Endothelial cell of umbilical vein (primary cell): ENCODE results near the gene JARID2.

ENCODE experiments used
- EZH2 ChIP-seq: IDR thresholded peaks from 2 replicates; pipeline ENCODE4 v1.6.1; 2012; ENCODE audit warnings: borderline replicate concordance, low read depth, mild to moderate bottlenecking, moderate library complexity, low read length, inconsistent platforms; ENCODE audit not compliant: severe bottlenecking
- GATA2 ChIP-seq: IDR thresholded peaks from 2 replicates; pipeline ENCODE4 v1.7.0; 2011; ENCODE audit warnings: low read depth, mild to moderate bottlenecking, moderate library complexity, mixed read lengths, low read length; ENCODE audit not compliant: insufficient read length, insufficient read depth
- JUN ChIP-seq: IDR thresholded peaks from 2 replicates; pipeline ENCODE4 v1.6.1; 2011; ENCODE audit warnings: borderline replicate concordance, low read depth; ENCODE audit not compliant: insufficient read length, insufficient read depth
- POLR2A ChIP-seq: IDR thresholded peaks from 2 replicates; pipeline ENCODE4 v1.6.1; 2012; ENCODE audit warnings: low read depth, mild to moderate bottlenecking, control low read depth, low read length
- POLR2AphosphoS5 ChIP-seq: IDR thresholded peaks from 2 replicates; pipeline ENCODE4 v1.6.1; 2012; ENCODE audit warnings: low read depth, mild to moderate bottlenecking, control low read depth, low read length, moderate library complexity; ENCODE audit not compliant: insufficient read depth
- TF ChIP-seq, protein P1 (sequence below), 2 donors: IDR thresholded peaks; 1 replicate in 1 of 2; 2 replicates in 1 of 2; pipeline ENCODE4 v1.5.1; 2011; ENCODE audit warnings: low read length in 2 of 2, mild to moderate bottlenecking in 2 of 2, moderate library complexity in 2 of 2, control low read depth in 1 of 2, inconsistent platforms in 1 of 2, low read depth in 1 of 2; ENCODE audit not compliant: insufficient read depth in 1 of 2; ENCODE audit errors: extremely low read depth in 1 of 2
- TF ChIP-seq, protein P2 (sequence below): IDR thresholded peaks from 2 replicates; pipeline ENCODE4 v1.6.1; 2011; ENCODE audit not compliant: insufficient read depth, insufficient read length

DNA sequence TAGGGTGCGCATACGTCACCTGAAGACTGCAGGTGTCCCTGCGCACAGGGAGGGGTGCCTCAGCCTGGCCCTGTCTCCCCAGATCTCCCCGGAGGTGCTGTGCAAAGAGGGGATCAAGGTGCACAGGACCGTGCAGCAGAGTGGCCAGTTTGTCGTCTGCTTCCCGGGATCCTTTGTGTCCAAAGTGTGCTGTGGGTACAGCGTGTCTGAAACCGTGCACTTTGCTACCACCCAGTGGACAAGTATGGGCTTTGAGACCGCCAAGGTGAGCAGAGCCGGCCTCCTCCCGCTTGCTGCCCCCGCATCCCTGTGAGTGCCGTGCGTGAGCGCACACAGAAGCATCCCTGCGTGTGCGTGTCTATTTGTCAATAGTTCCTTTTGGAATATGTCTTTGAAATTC, 266.3 kb downstream of the JARID2 start:
- TF ChIP-seq POLR2A (no peak), GATA2 (no peak), JUN (no peak), POLR2AphosphoS5 (no peak), EZH2 (no peak)
- TF ChIP-seq, protein P1, sequence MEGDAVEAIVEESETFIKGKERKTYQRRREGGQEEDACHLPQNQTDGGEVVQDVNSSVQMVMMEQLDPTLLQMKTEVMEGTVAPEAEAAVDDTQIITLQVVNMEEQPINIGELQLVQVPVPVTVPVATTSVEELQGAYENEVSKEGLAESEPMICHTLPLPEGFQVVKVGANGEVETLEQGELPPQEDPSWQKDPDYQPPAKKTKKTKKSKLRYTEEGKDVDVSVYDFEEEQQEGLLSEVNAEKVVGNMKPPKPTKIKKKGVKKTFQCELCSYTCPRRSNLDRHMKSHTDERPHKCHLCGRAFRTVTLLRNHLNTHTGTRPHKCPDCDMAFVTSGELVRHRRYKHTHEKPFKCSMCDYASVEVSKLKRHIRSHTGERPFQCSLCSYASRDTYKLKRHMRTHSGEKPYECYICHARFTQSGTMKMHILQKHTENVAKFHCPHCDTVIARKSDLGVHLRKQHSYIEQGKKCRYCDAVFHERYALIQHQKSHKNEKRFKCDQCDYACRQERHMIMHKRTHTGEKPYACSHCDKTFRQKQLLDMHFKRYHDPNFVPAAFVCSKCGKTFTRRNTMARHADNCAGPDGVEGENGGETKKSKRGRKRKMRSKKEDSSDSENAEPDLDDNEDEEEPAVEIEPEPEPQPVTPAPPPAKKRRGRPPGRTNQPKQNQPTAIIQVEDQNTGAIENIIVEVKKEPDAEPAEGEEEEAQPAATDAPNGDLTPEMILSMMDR (IDR thresholded peaks at IDR 0.05; ENCODE audit: extremely low read depth in 1 of 2, insufficient read depth in 1 of 2, low read depth in 1 of 2, low read length in 2 of 2), result peak in 1 of 2 donors; percentile 1
- TF ChIP-seq, protein P2, sequence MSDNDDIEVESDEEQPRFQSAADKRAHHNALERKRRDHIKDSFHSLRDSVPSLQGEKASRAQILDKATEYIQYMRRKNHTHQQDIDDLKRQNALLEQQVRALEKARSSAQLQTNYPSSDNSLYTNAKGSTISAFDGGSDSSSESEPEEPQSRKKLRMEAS, result no peak
